Large intestine (tissue), 12 donors: Measurements from ENCODE around the gene HTR6. TPM values are rescaled to one million over a fixed set of nuclear protein-coding genes. Genes with fewer than 3 reads are reported as not detected.

ENCODE experiments used
- DNase-seq, 2 donors: peaks; one replicate each; pipeline versions ENCODE4 v3.0.0 to v3.0.0-alpha.2; 2013
- H3K27ac ChIP-seq: one replicate; pipeline ENCODE4 v1.5.1; 2013; ENCODE audit warnings: low read length
- H3K27me3 ChIP-seq: 2 replicates; pipeline ENCODE4 v1.6.1; 2013; ENCODE audit warnings: low read length; ENCODE audit not compliant: control insufficient read depth, insufficient read depth
- H3K36me3 ChIP-seq: 2 replicates; pipeline ENCODE4 v1.6.1; 2013; ENCODE audit warnings: low read length; ENCODE audit not compliant: control insufficient read depth, insufficient read depth
- H3K4me1 ChIP-seq: one replicate; pipeline ENCODE4 v1.6.1; 2013; ENCODE audit warnings: low read length; ENCODE audit not compliant: control insufficient read depth, insufficient read depth
- H3K4me3 ChIP-seq: one replicate; pipeline ENCODE4 v1.5.1; 2013; ENCODE audit warnings: low read length
- H3K9me3 ChIP-seq: one replicate; pipeline ENCODE4 v1.6.1; 2013; ENCODE audit warnings: mild to moderate bottlenecking, low read depth, low read length, moderate library complexity; ENCODE audit not compliant: control insufficient read depth
- WGBS: methylation state at CpG from one replicate; pipeline ENCODE4 v1.1.5; 2013; ENCODE audit warnings: low lambda C conversion rate; ENCODE audit not compliant: insufficient coverage; 5-methylcytosine and 5-hydroxymethylcytosine counted together
- long read RNA-seq, 11 donors: transcript quantifications; one replicate each; lab custom pipeline, GENCODE V29; 2026
- polyA plus RNA-seq: library from polyadenylated mRNA; unstranded; fragments of 120-200 nt; gene quantifications from one replicate; pipeline ENCODE4 v1.2.1, GENCODE V29; 2013

HTR6 gene
- polyA plus RNA-seq = 0.07 TPM
- long read RNA-seq, donor 1 = 0 reads
- long read RNA-seq, donor 2 = 0 reads
- long read RNA-seq, donor 3 = 0 reads
- long read RNA-seq, donor 4 = 0 reads
- long read RNA-seq, donor 5 = 0 reads
- long read RNA-seq, donor 6 = 0 reads
- long read RNA-seq, donor 7 = 0 reads
- long read RNA-seq, donor 8 = 0 reads
- long read RNA-seq, donor 9 = 0 reads
- long read RNA-seq, donor 10 = 0 reads
- long read RNA-seq, donor 11 = 0 reads

GRCh38 chr1:19664453-19665185, at the start of gene HTR6:
HTR6 (plus strand) TSS chr1:19664875; CDS start chr1:19665754, 879 bp downstream.
- WGBS = no CpG with 5 or more reads among the region's 80 CpGs
- H3K4me3 ChIP-seq = no peak within 1 kb of the TSS
- H3K4me1 ChIP-seq = peaks cover 3% of the 10 kb centered on the region
- peaks cover 5% of the 10 kb centered on the region for H3K9me3 ChIP-seq
- no peaks in the 10 kb centered on the region for H3K36me3 ChIP-seq
- no peak within 1 kb of the TSS for H3K27ac ChIP-seq
- no peak for DNase-seq
- H3K27me3 ChIP-seq = peaks cover 70% of the 10 kb centered on the region

- H3K4me1 ChIP-seq = peaks cover 38% of the 10 kb centered on the region
- H3K36me3 ChIP-seq = peaks cover 6% of the 10 kb centered on the region
Measured at GRCh38 chr1:19615438-19615837, 49.2 kb upstream of the HTR6 start.

GRCh38 chr1:19616489-19616888, 48.2 kb upstream of the HTR6 start:
- no peaks in the 10 kb centered on the region for H3K9me3 ChIP-seq
- no peak overlapping the region for H3K27ac ChIP-seq
- no peak for DNase-seq
- H3K27me3 ChIP-seq = no peaks in the 10 kb centered on the region
- H3K36me3 ChIP-seq = peaks cover 6% of the 10 kb centered on the region
- no peak overlapping the region for H3K4me3 ChIP-seq
- WGBS = 80% methylated on average over 1 of the region's 2 CpGs
- H3K4me1 ChIP-seq = peaks cover 38% of the 10 kb centered on the region

More at GRCh38 chr1:19615438-19615837, 49.2 kb upstream of the HTR6 start:
- Histone ChIP-seq H3K27me3 (no peaks in the 10 kb centered on the region), H3K27ac (no peak overlapping the region), H3K4me3 (no peak overlapping the region), H3K9me3 (no peaks in the 10 kb centered on the region)
- DNase-seq = no peak
- WGBS = 63% methylated on average over 2 of the region's 6 CpGs

- Histone ChIP-seq H3K4me3 (no peak overlapping the region), H3K9me3 (no peaks in the 10 kb centered on the region), H3K27me3 (no peaks in the 10 kb centered on the region), H3K27ac (no peak overlapping the region), H3K4me1 (peaks cover 35% of the 10 kb centered on the region), H3K36me3 (peaks cover 6% of the 10 kb centered on the region)
- DNase-seq = no peak
- 55% methylated on average over 2 of the region's 3 CpGs for WGBS
Measured at GRCh38 chr1:19617376-19617775, 47.3 kb upstream of the HTR6 start.

- Histone ChIP-seq H3K4me1 (peaks cover 29% of the 10 kb centered on the region), H3K27ac (no peak overlapping the region), H3K36me3 (peaks cover 6% of the 10 kb centered on the region), H3K4me3 (no peak overlapping the region), H3K27me3 (no peaks in the 10 kb centered on the region), H3K9me3 (no peaks in the 10 kb centered on the region)
- WGBS = no CpG with 5 or more reads among the region's 3 CpGs
- no peak for DNase-seq
Measured at GRCh38 chr1:19618428-19618827, 46.2 kb upstream of the HTR6 start.

- peaks cover 27% of the 10 kb centered on the region for H3K4me1 ChIP-seq
- no CpG with 5 or more reads among the region's 3 CpGs for WGBS
- peaks cover 12% of the 10 kb centered on the region for H3K36me3 ChIP-seq
- no peaks in the 10 kb centered on the region for H3K27me3 ChIP-seq
- H3K9me3 ChIP-seq = no peaks in the 10 kb centered on the region
- peak overlapping the region; percentile 61 for H3K27ac ChIP-seq
- no peak overlapping the region for H3K4me3 ChIP-seq
- DNase-seq = peak; percentile 26 to 61
Measured at GRCh38 chr1:19619697-19620384, 44.8 kb upstream of the HTR6 start.

- no peak for DNase-seq
- Histone ChIP-seq H3K27ac (no peak overlapping the region), H3K27me3 (no peaks in the 10 kb centered on the region), H3K4me1 (peaks cover 25% of the 10 kb centered on the region), H3K9me3 (no peaks in the 10 kb centered on the region), H3K4me3 (no peak overlapping the region), H3K36me3 (peaks cover 21% of the 10 kb centered on the region)
- WGBS = no CpG with 5 or more reads among the region's 3 CpGs
Measured at GRCh38 chr1:19620786-19621185, 43.9 kb upstream of the HTR6 start.

- H3K27ac ChIP-seq = no peak overlapping the region
- H3K4me1 ChIP-seq = peaks cover 25% of the 10 kb centered on the region
- no peak for DNase-seq
- H3K4me3 ChIP-seq = no peak overlapping the region
- H3K36me3 ChIP-seq = peaks cover 26% of the 10 kb centered on the region
- WGBS = no CpG with 5 or more reads among the region's 4 CpGs
- no peaks in the 10 kb centered on the region for H3K9me3 ChIP-seq
- no peaks in the 10 kb centered on the region for H3K27me3 ChIP-seq
Measured at GRCh38 chr1:19621274-19621950, 43.3 kb upstream of the HTR6 start.

- Histone ChIP-seq H3K9me3 (no peaks in the 10 kb centered on the region), H3K4me1 (peaks cover 25% of the 10 kb centered on the region)
- WGBS = 80% methylated on average over 1 of the region's 1 CpG
Measured at GRCh38 chr1:19622204-19622603, 42.5 kb upstream of the HTR6 start.

GRCh38 chr1:19623523-19623922, 41.2 kb upstream of the HTR6 start:
- Histone ChIP-seq H3K4me1 (peaks cover 25% of the 10 kb centered on the region), H3K27me3 (no peaks in the 10 kb centered on the region), H3K9me3 (no peaks in the 10 kb centered on the region), H3K4me3 (no peak overlapping the region), H3K27ac (peak overlapping the region; percentile 94), H3K36me3 (peaks cover 39% of the 10 kb centered on the region)
- peak; percentile 91 to 96 for DNase-seq
- no CpG with 5 or more reads among the region's 3 CpGs for WGBS

More at GRCh38 chr1:19622204-19622603, 42.5 kb upstream of the HTR6 start:
- Histone ChIP-seq H3K36me3 (peaks cover 32% of the 10 kb centered on the region), H3K4me3 (no peak overlapping the region), H3K27me3 (no peaks in the 10 kb centered on the region), H3K27ac (peak overlapping the region; percentile 94)
- no peak for DNase-seq
